BLaER1 (cell line): ENCODE measurements around the gene PTPRE.

Experiments
- H3K27ac ChIP-seq: shearing (Covaris generic); formaldehyde crosslinking; 2 replicates; pipeline ENCODE4 v1.8.1; 2022
- H3K27me3 ChIP-seq: shearing (Covaris generic); formaldehyde crosslinking; 2 replicates; pipeline ENCODE4 v1.8.1; 2022
- H3K36me3 ChIP-seq: shearing (Covaris generic); formaldehyde crosslinking; 2 replicates; pipeline ENCODE4 v1.8.1; 2022
- H3K4me1 ChIP-seq: shearing (Covaris generic); formaldehyde crosslinking; 2 replicates; pipeline ENCODE4 v1.8.1; 2022
- H3K4me2 ChIP-seq: shearing (Covaris generic); formaldehyde crosslinking; 2 replicates; pipeline ENCODE4 v1.8.1; 2022
- H3K4me3 ChIP-seq: shearing (Covaris generic); formaldehyde crosslinking; 2 replicates; pipeline ENCODE4 v1.8.1; 2022
- H3K9ac ChIP-seq: shearing (Covaris generic); formaldehyde crosslinking; 2 replicates; pipeline ENCODE4 v1.8.1; 2022
- H3K9me3 ChIP-seq: shearing (Covaris generic); formaldehyde crosslinking; 2 replicates; pipeline ENCODE4 v1.8.1; 2022
- H4K20me1 ChIP-seq: shearing (Covaris generic); formaldehyde crosslinking; 2 replicates; pipeline ENCODE4 v1.8.1; 2022
- Cebpa-rat ChIP-seq: shearing (Covaris generic); IDR thresholded peaks from 2 replicates; pipeline ENCODE4 v1.8.1; 2022

The PTPRE gene

DNA sequence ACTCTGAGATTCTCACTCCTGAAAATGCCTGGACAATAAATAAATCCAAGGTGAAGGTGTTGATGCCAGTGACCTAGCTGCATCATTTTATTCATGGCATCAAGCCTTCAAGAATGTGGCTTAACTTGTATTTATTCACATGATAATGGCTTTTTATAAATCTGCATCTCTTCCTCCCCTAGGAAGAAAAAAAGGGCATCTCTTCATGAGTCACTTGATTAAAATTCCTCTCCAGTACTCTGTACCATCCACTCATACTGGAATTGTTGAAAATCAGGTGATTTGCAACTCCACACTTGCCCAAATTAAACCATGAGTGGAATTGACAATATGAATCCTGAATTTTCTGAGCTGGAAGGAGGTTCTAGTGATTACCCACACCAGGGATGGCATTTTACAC, 30.2 kb downstream of the PTPRE start:
- Histone ChIP-seq H3K4me1 (no peaks in the 10 kb centered on the region; the same call in 1 of the 2 replicates), H3K4me2 (no peak overlapping the region), H3K9ac (no peak overlapping the region), H3K4me3 (no peak overlapping the region), H3K27ac (no peak overlapping the region), H4K20me1 (no peaks in the 10 kb centered on the region), H3K27me3 (no peaks in the 10 kb centered on the region), H3K9me3 (no peaks in the 10 kb centered on the region), H3K36me3 (no peaks in the 10 kb centered on the region)
- no peak for TF ChIP-seq Cebpa-rat

DNA sequence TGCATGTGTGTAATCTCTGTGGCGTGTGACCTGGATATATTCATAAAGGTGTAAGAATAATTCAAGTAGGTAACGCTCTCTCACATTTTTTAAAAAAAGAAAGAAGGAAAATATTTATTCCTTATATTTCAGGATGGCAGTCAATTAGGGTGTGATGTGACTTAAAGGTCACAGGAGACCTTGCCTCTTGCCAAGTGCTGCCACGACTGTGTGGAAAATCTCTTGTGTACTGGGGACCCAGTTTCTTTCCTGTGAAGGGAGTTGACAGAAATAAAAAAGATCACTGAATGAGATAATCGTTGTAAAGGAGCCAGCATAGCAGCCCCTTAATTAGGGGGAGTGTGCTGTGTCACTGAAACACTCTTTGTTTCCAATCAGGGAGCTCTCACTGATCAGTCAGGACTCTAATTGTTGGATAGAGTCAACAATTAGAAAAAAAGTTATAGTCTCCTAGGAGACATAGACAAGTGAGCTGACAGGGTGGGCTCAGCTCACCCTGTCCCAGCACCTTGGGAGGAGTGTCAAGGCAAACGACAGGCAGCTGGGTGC, 31.1 kb downstream of the PTPRE start:
- Histone ChIP-seq H3K4me3 (no peak overlapping the region), H3K36me3 (no peaks in the 10 kb centered on the region), H3K9ac (no peak overlapping the region), H4K20me1 (no peaks in the 10 kb centered on the region), H3K27me3 (no peaks in the 10 kb centered on the region), H3K27ac (no peak overlapping the region), H3K4me1 (peaks cover 6% of the 10 kb centered on the region), H3K4me2 (no peak overlapping the region), H3K9me3 (no peaks in the 10 kb centered on the region)
- TF ChIP-seq Cebpa-rat: no peak

DNA sequence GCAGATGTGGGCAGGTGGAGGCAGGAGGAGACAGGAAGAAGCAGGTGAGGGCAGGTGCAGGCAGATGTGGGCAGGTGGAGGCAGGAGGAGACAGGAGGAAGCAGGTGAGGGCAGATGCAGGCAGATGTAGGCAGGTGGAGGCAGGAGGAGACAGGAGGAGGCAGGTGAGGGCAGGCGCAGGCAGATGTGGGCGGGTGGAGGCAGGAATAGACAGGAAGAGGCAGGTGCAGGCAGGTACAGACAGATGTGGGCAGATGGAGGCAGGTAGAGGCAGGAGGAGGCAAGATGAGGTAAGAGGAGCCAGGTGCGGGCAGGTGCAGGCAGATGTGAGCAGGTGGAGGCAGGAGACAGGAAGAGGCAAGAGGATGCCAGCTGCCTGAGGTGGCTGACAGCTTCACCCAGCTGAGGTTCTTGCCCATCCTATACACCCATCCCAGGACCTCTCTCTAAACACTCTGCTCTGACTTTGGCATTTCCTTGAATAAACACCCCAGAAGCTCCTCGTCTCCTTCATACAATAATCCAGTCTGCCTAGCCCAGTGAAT, 33.0 kb downstream of the PTPRE start:
- Histone ChIP-seq H3K4me2 (no peak overlapping the region), H4K20me1 (no peaks in the 10 kb centered on the region), H3K4me3 (no peak overlapping the region), H3K4me1 (peaks cover 25% of the 10 kb centered on the region), H3K9me3 (no peaks in the 10 kb centered on the region), H3K36me3 (no peaks in the 10 kb centered on the region), H3K27ac (no peak overlapping the region), H3K27me3 (no peaks in the 10 kb centered on the region), H3K9ac (no peak overlapping the region)
- no peak for TF ChIP-seq Cebpa-rat

- Histone ChIP-seq H3K4me2 (no peak overlapping the region), H3K27ac (no peak overlapping the region), H3K4me3 (no peak overlapping the region), H3K36me3 (no peaks in the 10 kb centered on the region), H3K27me3 (no peaks in the 10 kb centered on the region), H3K4me1 (peaks cover 37% of the 10 kb centered on the region), H3K9me3 (no peaks in the 10 kb centered on the region), H3K9ac (no peak overlapping the region), H4K20me1 (no peaks in the 10 kb centered on the region)
- TF ChIP-seq Cebpa-rat: no peak
Observed at GRCh38 chr10:127940866-127941640, 34.1 kb downstream of the PTPRE start.

- no peak overlapping the region for H3K27ac ChIP-seq
- peaks cover 47% of the 10 kb centered on the region for H3K4me1 ChIP-seq
- H3K4me2 ChIP-seq: peak overlapping the region; percentile 29
- H3K9me3 ChIP-seq: no peaks in the 10 kb centered on the region
- H3K4me3 ChIP-seq: no peak overlapping the region
- H3K9ac ChIP-seq: no peak overlapping the region
- no peaks in the 10 kb centered on the region for H3K36me3 ChIP-seq
- no peak for TF ChIP-seq Cebpa-rat
- H3K27me3 ChIP-seq: no peaks in the 10 kb centered on the region
- no peaks in the 10 kb centered on the region for H4K20me1 ChIP-seq
Observed at GRCh38 chr10:127942811-127943210, 35.9 kb downstream of the PTPRE start.

- no peaks in the 10 kb centered on the region for H4K20me1 ChIP-seq
- no peaks in the 10 kb centered on the region for H3K9me3 ChIP-seq
- no peaks in the 10 kb centered on the region for H3K27me3 ChIP-seq
- H3K9ac ChIP-seq: no peak overlapping the region
- no peak overlapping the region for H3K27ac ChIP-seq
- peaks cover 47% of the 10 kb centered on the region for H3K4me1 ChIP-seq
- H3K36me3 ChIP-seq: no peaks in the 10 kb centered on the region
- peak overlapping the region; percentile 29 for H3K4me2 ChIP-seq
- H3K4me3 ChIP-seq: no peak overlapping the region
- no peak for TF ChIP-seq Cebpa-rat
Observed at GRCh38 chr10:127943336-127943910, 36.5 kb downstream of the PTPRE start.

GRCh38 chr10:127944256-127944655, 37.4 kb downstream of the PTPRE start:
- TF ChIP-seq Cebpa-rat: no peak
- no peak overlapping the region for H3K4me3 ChIP-seq
- no peaks in the 10 kb centered on the region for H3K27me3 ChIP-seq
- peaks cover 47% of the 10 kb centered on the region for H3K4me1 ChIP-seq
- H3K9ac ChIP-seq: no peak overlapping the region
- no peaks in the 10 kb centered on the region for H4K20me1 ChIP-seq
- H3K36me3 ChIP-seq: no peaks in the 10 kb centered on the region
- no peak overlapping the region for H3K4me2 ChIP-seq
- H3K9me3 ChIP-seq: no peaks in the 10 kb centered on the region
- no peak overlapping the region for H3K27ac ChIP-seq

GRCh38 chr10:127945341-127945758, 38.4 kb downstream of the PTPRE start:
- TF ChIP-seq Cebpa-rat: no peak
- H3K36me3 ChIP-seq: no peaks in the 10 kb centered on the region
- H3K4me2 ChIP-seq: peak overlapping the region; percentile 81
- H4K20me1 ChIP-seq: no peaks in the 10 kb centered on the region
- peaks cover 47% of the 10 kb centered on the region for H3K4me1 ChIP-seq
- peak overlapping the region; percentile 49; the same call in 1 of the 2 replicates for H3K9ac ChIP-seq
- no peaks in the 10 kb centered on the region for H3K27me3 ChIP-seq
- no peaks in the 10 kb centered on the region for H3K9me3 ChIP-seq
- no peak overlapping the region for H3K4me3 ChIP-seq
- peak overlapping the region; percentile 61 for H3K27ac ChIP-seq

GRCh38 chr10:127945948-127946711, 39.2 kb downstream of the PTPRE start:
- Histone ChIP-seq H3K36me3 (no peaks in the 10 kb centered on the region), H3K27me3 (no peaks in the 10 kb centered on the region), H3K9me3 (no peaks in the 10 kb centered on the region), H3K4me3 (no peak overlapping the region), H3K4me2 (peak overlapping the region; percentile 81), H3K9ac (peak overlapping the region; percentile 49; the same call in 1 of the 2 replicates), H3K4me1 (peaks cover 47% of the 10 kb centered on the region), H4K20me1 (no peaks in the 10 kb centered on the region), H3K27ac (peak overlapping the region; percentile 61)
- TF ChIP-seq Cebpa-rat: no peak

GRCh38 chr10:127947211-127947610, 40.3 kb downstream of the PTPRE start:
- Histone ChIP-seq H3K9me3 (no peaks in the 10 kb centered on the region), H3K36me3 (no peaks in the 10 kb centered on the region), H4K20me1 (no peaks in the 10 kb centered on the region), H3K4me1 (peaks cover 47% of the 10 kb centered on the region), H3K9ac (no peak overlapping the region), H3K4me3 (no peak overlapping the region), H3K4me2 (no peak overlapping the region), H3K27ac (no peak overlapping the region), H3K27me3 (no peaks in the 10 kb centered on the region)
- TF ChIP-seq Cebpa-rat: no peak
